ENCODE data around the gene RAP1GAP2.

GRCh38 chr17:2943981-2944380, 147.7 kb downstream of the RAP1GAP2 start:
- TF ChIP-seq EZH2phosphoT487 (IDR thresholded peaks at IDR 0.05; ENCODE audit: insufficient read depth, low read depth) (no peak), EZH2 (IDR thresholded peaks at IDR 0.05; ENCODE audit: insufficient read depth, poor library complexity, severe bottlenecking) (no peak)
